Urinary bladder (tissue), 4 donors: Measurements from ENCODE around the gene S100P. TPM values are rescaled to one million over a fixed set of nuclear protein-coding genes. Genes with fewer than 3 reads are reported as not detected.
"Not testable (repeated sequence)": the region's sequence is repeated elsewhere in the genome, so short reads cannot be mapped to it uniquely, and the experiment has no call there.

ENCODE experiments used
- DNase-seq: peaks from one replicate; pipeline ENCODE4 v3.0.0-alpha.2; 2015; ENCODE audit errors: extremely low spot score
- H3K27ac ChIP-seq: one replicate; pipeline ENCODE4 v1.5.1; 2013; ENCODE audit warnings: low read depth, mild to moderate bottlenecking, moderate library complexity
- H3K36me3 ChIP-seq: one replicate; pipeline ENCODE4 v1.6.1; 2013; ENCODE audit warnings: mild to moderate bottlenecking, moderate library complexity; ENCODE audit not compliant: insufficient read depth
- H3K4me1 ChIP-seq: one replicate; pipeline ENCODE4 v1.6.1; 2013; ENCODE audit warnings: mild to moderate bottlenecking, moderate library complexity; ENCODE audit not compliant: insufficient read depth
- H3K4me3 ChIP-seq: one replicate; pipeline ENCODE4 v1.5.1; 2013; ENCODE audit warnings: low read depth, low read length
- WGBS: extraction: QIAGEN DNeasy Blood & Tissue Kit; methylation state at CpG from one replicate; pipeline ENCODE4 v1.1.7; 2013; 5-methylcytosine and 5-hydroxymethylcytosine counted together
- polyA plus RNA-seq: library from polyadenylated mRNA; stranded (reverse); fragments of 200-250 nt; gene quantifications from one replicate; pipeline ENCODE4 v1.2.3, GENCODE V29; 2013
- total RNA-seq: library from RNA; depleted of rRNA; stranded (reverse); fragments of >200 nt; gene quantifications from one replicate; pipeline ENCODE4 v1.2.3, GENCODE V29; 2014
- donor health status: healthy with polysubstance abuse.
- donor health status: healthy.

Gene S100P
- total RNA-seq, result 88.9 TPM
- 203 TPM for polyA plus RNA-seq

- Histone ChIP-seq H3K36me3 (no peaks in the 10 kb centered on the region), H3K4me3 (peak within 1 kb of the TSS; percentile 18), H3K4me1 (peaks cover 1% of the 10 kb centered on the region), H3K27ac (peak within 1 kb of the TSS; percentile 94)
- 69% methylated on average over 29 of the region's 29 CpGs for WGBS
- DNase-seq, result peak; percentile 72
Observed at GRCh38 chr4:6693231-6694176, at the start of gene S100P. Gene S100P, plus strand, starts transcription at chr4:6693878. Its CDS starts 55 bp downstream, at chr4:6693933.

DNA sequence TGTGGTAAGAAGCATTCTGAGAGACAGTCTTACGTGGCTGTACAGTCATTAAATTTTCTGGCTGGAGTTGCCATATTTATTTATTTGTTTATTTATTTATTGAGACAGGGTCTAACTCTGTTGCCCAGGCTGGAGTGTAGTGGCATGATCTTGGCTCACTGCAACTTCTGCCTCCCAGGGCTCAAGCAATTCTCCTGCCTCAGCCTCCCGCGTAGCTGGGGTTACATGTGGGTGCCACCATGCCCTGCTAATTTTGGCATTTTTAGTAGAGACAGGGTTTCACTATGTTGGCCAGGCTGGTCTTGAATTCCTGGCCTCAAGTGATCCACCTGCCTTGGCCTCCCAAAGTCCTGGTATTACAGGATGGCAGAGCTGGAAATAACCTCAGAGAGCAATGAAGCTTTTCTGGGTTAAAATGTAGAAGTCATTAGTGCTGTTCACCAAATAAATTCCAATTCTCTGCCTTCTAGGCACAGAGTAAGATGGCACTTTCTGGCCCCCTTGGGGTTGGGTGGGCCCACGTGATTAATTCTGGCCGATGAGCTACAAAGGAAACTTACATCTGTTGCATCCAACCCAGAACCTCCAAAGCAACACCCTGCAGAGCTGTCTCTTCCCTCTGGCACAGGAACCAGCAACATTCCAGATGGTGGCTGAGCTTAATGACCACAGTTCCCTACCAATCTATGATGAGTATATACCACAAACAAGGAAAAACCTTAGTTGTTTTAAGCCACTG lies 48.7 kb upstream of the S100P start:
- 68% methylated on average over 5 of the region's 5 CpGs for WGBS
- H3K4me3 ChIP-seq, result no peak overlapping the region
- no peaks in the 10 kb centered on the region for H3K36me3 ChIP-seq
- no peaks in the 10 kb centered on the region for H3K4me1 ChIP-seq
- H3K27ac ChIP-seq, result no peak overlapping the region
- DNase-seq, result no peak

DNA sequence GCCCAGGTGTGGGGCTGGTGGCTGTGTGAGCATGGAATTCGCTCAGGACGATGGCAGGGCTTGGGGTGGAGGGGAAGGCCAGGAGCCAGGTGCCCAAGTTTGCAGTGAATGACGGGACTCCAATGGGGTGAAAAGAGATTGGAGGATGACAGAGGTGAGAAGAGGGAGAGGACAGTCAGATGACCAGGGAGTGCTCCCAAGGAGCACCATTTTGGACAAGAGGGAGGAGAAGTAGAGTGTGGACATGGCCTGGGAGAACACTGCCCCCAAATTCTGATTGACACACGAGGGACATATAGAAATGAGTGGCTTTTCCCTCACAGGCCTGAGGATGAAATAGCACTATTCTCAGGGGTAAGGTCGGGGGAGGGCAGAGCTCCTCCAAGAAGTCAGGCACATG lies 46.5 kb upstream of the S100P start:
- no peaks in the 10 kb centered on the region for H3K4me1 ChIP-seq
- H3K27ac ChIP-seq, result no peak overlapping the region
- no peak for DNase-seq
- H3K4me3 ChIP-seq, result no peak overlapping the region
- WGBS, result 83% methylated on average over 5 of the region's 5 CpGs
- no peaks in the 10 kb centered on the region for H3K36me3 ChIP-seq

GRCh38 chr4:6647582-6648230 lies 46.0 kb upstream of the S100P start:
- H3K36me3 ChIP-seq, result no peaks in the 10 kb centered on the region
- H3K4me1 ChIP-seq, result no peaks in the 10 kb centered on the region
- WGBS, result 66% methylated on average over 6 of the region's 6 CpGs
- no peak overlapping the region for H3K27ac ChIP-seq
- DNase-seq, result no peak
- H3K4me3 ChIP-seq, result no peak overlapping the region

DNA sequence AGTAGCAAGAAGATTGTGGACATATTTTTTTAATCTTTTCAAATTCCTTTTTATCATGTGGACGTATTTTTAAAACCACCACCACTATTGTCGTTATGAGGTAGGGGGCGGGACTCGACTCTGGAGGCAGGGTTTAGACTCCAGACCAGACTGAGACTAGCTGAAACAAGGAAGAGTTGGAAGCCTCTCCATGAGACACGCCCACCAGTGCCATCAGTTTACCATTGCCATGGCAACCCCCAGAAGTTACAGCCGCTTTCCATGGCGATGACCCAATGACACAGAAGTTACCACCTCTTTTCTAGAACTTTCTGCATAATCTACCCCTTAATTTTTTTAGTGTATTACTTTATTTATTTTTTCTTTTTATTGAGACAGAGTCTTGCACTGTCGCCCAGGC lies 44.5 kb upstream of the S100P start:
- WGBS, result 88% methylated on average over 8 of the region's 8 CpGs
- DNase-seq, result no peak
- Histone ChIP-seq H3K27ac (no peak overlapping the region), H3K4me3 (no peak overlapping the region), H3K4me1 (no peaks in the 10 kb centered on the region), H3K36me3 (no peaks in the 10 kb centered on the region)

DNA sequence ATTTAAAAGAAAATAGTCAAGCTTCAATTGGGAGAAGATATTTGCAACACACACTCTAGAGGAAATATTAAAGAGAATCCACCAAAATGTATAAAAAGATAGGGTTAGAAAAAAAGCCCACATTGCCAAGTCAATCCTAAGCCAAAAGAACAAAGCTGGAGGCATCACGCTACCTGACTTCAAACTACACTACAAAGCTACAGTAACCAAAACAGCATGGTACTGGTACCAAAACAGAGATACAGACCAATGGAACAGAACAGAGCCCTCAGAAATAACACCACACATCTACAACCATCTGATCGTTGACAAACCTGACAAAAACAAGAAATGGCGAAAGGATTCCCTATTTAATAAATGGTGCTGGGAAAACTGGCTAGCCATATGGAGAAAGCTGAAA lies 39.5 kb upstream of the S100P start:
- not testable (repeated sequence) for H3K36me3 ChIP-seq, H3K4me1 ChIP-seq, H3K4me3 ChIP-seq, H3K27ac ChIP-seq, DNase-seq
- 58% methylated on average over 2 of the region's 3 CpGs for WGBS

DNA sequence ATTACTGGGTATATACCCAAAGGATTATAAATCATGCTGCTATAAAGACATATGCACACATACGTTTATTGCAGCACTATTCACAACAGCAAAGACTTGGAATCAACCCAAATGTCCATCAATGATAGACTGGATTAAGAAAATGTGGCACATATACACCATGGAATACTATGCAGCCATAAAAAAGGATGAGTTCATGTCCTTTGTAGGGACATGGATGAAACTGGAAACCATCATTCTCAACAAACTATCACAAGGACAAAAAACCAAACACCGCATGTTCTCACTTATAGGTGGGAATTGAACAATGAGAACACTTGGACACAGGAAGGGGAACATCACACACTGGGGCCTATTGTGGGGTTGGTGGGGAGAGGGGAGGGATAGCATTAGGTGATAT lies 38.4 kb upstream of the S100P start:
- not testable (repeated sequence) for H3K36me3 ChIP-seq, DNase-seq, H3K4me3 ChIP-seq, H3K4me1 ChIP-seq, H3K27ac ChIP-seq
- 92% methylated on average over 2 of the region's 2 CpGs for WGBS

DNA sequence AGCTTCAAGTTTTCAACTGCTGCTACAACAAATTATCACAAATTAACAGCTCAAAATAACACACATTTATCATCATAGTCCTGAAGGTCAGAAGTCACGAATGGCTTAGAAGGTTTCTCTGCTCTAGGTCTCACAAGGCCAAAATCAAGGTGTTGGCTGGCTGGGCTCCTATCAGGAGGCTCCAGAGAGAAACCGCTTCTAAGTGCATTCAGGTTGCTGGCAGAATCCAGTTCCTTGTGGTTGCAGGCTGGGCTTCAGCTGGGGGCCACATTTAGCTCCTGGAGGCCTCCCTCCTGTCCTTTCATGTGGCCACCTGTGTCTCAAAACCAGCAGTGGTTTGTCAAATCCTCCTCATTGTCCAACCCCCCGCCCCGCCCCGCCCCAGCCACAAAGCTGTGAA lies 37.8 kb upstream of the S100P start:
- no peak for DNase-seq
- H3K36me3 ChIP-seq, result no peaks in the 10 kb centered on the region

DNA sequence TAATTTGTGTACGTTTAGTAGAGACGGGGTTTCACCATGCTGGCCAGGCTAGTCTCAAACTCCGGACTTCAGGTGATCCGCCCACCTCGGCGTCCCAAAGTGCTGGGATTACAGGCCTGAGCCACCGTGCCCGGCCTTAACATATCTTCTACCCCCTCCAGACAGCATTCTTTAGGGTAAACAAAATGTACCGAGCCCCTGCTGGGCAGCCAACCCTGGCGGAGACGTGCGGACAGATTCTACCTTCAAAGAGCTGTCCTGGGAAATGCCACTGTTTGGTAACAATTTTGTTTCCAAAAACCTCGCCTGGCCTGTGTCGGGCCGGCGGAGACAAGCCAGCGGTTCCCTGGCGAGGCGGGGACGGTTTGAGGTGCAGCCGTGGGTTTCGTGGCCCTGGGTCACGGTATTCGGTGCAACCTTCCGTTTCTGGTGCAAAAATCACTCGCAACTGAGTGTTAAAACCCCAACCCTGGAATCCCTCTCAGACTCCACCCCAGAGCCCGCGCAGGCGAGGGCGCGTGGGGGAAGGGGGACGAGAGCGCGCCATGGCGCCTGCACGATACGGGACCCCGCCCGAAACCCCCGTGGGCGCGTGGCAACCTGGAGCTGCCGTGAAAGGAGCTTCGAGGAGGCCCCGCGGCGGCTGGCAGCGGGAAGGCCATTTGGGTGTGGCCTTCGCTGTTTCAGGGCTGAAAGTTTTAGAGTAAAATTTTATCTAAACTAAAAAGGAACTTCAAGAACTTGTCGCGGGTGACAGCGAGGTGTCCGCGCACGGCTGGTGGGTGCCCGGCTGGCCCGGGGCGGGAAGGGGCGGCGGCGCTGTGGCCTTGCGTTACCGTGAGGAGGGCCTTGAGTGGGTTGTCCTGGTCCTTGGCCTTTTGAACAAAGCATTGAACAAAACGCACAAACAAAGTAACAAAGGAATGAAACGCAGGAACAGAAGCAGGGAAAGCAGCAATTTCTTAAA lies 36.2 kb upstream of the S100P start:
- Histone ChIP-seq H3K36me3 (no peaks in the 10 kb centered on the region), H3K4me3 (no peak overlapping the region), H3K4me1 (no peaks in the 10 kb centered on the region), H3K27ac (no peak overlapping the region)
- WGBS, result 73% methylated on average over 65 of the region's 65 CpGs
- no peak for DNase-seq

More for the DNA sequence above, 37.8 kb upstream of the S100P start:
- WGBS, result 92% methylated on average over 5 of the region's 5 CpGs
- no peaks in the 10 kb centered on the region for H3K4me1 ChIP-seq
- H3K4me3 ChIP-seq, result no peak overlapping the region
- H3K27ac ChIP-seq, result no peak overlapping the region

GRCh38 chr4:6658209-6658595 lies 35.5 kb upstream of the S100P start:
- no peak for DNase-seq
- Histone ChIP-seq H3K4me1 (no peaks in the 10 kb centered on the region), H3K4me3 (peak overlapping the region; percentile 39), H3K27ac (peak overlapping the region; percentile 78), H3K36me3 (no peaks in the 10 kb centered on the region)
- WGBS, result 90% methylated on average over 7 of the region's 7 CpGs

GRCh38 chr4:6658597-6659075 lies 35.0 kb upstream of the S100P start:
- Histone ChIP-seq H3K4me1 (no peaks in the 10 kb centered on the region), H3K27ac (peak overlapping the region; percentile 78), H3K4me3 (peak overlapping the region; percentile 39), H3K36me3 (no peaks in the 10 kb centered on the region)
- WGBS, result 6% methylated on average over 52 of the region's 52 CpGs
- DNase-seq, result no peak

DNA sequence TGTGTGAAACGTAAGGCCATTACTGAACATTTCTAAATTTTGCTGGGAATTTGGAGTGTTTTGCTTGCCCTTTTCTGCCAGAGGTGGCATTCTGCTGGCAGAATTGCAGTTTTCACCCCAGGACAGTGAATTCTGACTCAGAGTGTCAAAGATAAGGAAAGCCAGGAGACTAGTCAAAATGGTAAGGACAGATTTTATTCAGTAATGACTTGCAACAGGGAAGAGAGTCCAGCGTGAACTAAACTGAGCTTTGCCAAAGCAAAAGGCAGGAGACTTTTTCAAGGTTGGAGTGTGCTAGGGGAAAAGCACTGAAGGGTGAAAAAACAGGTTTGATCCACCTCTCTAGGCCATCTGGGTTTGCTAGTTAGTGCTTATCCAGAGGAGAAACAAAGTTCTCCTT lies 33.8 kb upstream of the S100P start:
- WGBS, result 68% methylated on average over 2 of the region's 2 CpGs
- H3K4me3 ChIP-seq, result no peak overlapping the region

GRCh38 chr4:6660430-6660829 lies 33.2 kb upstream of the S100P start:
- H3K36me3 ChIP-seq, result no peaks in the 10 kb centered on the region
- WGBS, result 99% methylated on average over 3 of the region's 3 CpGs
- no peak for DNase-seq
- H3K27ac ChIP-seq, result no peak overlapping the region
- H3K4me3 ChIP-seq, result no peak overlapping the region
- peaks cover 1% of the 10 kb centered on the region for H3K4me1 ChIP-seq

More for the DNA sequence above, 33.8 kb upstream of the S100P start:
- no peak for DNase-seq
- H3K36me3 ChIP-seq, result no peaks in the 10 kb centered on the region
- H3K4me1 ChIP-seq, result peaks cover 1% of the 10 kb centered on the region
- no peak overlapping the region for H3K27ac ChIP-seq
